ENCODE results near the gene LRGUK.
A peak's percentile ranks its signal among the peaks of the same experiment; 100 is the strongest.

LRGUK gene

DNA sequence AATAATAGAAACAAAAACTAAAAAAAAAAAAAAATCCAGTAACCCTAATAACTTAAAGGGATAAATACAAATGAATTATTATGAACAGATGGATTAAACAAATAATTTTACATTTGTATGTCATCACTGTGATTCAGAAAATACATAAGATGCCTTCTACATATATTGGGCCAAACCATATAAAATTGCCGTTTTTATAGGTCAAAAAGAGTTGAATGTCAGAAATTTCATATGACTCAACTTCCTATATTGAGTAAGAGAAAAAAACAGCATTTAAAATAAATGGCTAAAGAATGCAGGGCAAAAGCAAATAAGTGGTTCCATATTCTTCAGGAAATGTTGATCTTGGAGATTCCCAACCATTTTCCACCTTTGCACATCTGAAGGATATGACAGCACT is 180.2 kb downstream of the LRGUK start:
- DNase-seq (ENCODE audit: low read depth): peak; percentile 37
- no peak overlapping the region for H3K4me3 ChIP-seq (ENCODE audit: low read depth, low read length)
- TF ChIP-seq, protein P1, sequence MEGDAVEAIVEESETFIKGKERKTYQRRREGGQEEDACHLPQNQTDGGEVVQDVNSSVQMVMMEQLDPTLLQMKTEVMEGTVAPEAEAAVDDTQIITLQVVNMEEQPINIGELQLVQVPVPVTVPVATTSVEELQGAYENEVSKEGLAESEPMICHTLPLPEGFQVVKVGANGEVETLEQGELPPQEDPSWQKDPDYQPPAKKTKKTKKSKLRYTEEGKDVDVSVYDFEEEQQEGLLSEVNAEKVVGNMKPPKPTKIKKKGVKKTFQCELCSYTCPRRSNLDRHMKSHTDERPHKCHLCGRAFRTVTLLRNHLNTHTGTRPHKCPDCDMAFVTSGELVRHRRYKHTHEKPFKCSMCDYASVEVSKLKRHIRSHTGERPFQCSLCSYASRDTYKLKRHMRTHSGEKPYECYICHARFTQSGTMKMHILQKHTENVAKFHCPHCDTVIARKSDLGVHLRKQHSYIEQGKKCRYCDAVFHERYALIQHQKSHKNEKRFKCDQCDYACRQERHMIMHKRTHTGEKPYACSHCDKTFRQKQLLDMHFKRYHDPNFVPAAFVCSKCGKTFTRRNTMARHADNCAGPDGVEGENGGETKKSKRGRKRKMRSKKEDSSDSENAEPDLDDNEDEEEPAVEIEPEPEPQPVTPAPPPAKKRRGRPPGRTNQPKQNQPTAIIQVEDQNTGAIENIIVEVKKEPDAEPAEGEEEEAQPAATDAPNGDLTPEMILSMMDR (conservative IDR thresholded peaks at IDR 0.05; ENCODE audit: low read depth, low read length): no peak

DNA sequence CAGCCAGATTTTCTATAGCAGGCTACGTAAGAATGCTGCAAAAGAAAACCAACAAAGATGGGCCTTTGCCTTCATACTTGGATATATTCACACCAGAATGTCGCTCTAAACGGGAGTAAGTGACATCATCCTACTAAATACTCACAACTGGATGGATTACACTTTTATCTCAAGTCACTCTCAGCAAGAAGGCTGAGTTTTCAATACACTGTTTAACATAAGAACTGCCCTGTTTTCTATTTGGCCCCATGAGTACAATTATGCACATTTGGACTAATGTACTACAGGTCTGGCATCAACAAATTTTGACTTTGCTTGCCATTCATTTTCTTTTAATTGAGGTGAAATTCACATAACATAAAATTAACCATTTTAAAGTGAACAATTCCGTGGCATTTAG is 181.4 kb downstream of the LRGUK start:
- no peak overlapping the region for H3K4me3 ChIP-seq (ENCODE audit: low read depth, low read length)
- no peak for DNase-seq (ENCODE audit: low read depth)
- TF ChIP-seq, protein P1 (conservative IDR thresholded peaks at IDR 0.05; ENCODE audit: low read depth, low read length): no peak

DNA sequence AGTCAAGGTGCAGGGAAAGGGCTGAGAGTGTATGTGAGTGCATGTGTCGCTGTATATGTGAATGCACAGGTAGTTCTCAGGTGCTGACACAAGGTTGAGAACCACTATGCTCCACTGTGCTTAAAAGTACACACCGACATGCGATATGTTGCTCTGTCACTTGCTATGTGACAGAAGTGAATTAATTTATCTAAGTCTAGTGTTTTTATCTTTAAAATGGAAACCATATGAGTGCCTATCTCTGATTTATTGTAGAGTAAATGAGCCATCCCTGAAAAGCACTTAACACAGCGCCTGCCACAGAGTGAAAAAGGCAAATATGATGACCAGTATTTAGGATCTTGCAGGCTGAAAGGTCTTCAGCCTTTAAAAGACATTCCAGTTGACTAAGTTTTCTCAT is 184.7 kb downstream of the LRGUK start:
- DNase-seq (ENCODE audit: low read depth): no peak
- H3K4me3 ChIP-seq (ENCODE audit: low read depth, low read length): no peak overlapping the region
- TF ChIP-seq, protein P1 (conservative IDR thresholded peaks at IDR 0.05; ENCODE audit: low read depth, low read length): no peak

DNA sequence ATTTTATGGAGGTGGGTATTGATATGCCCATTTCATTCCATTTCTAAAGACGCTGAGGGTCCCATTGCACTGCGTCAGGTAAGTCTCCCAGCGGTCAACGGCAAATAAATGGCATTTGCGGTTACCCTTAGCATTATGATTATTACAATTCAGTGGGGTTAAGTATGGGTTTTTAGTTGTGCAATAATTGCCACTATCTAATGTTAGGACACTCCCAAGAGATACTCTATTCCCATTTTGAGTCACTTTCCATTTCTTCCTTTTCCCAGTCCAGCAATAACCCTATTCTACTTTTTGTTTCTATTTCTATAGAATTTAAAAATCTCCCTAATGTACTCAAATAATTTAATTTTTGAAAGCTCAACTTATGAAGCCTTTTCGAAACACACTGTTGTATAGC is 185.6 kb downstream of the LRGUK start:
- TF ChIP-seq, protein P1 (conservative IDR thresholded peaks at IDR 0.05; ENCODE audit: low read depth, low read length): no peak
- no peak overlapping the region for H3K4me3 ChIP-seq (ENCODE audit: low read depth, low read length)
- DNase-seq (ENCODE audit: low read depth): no peak

DNA sequence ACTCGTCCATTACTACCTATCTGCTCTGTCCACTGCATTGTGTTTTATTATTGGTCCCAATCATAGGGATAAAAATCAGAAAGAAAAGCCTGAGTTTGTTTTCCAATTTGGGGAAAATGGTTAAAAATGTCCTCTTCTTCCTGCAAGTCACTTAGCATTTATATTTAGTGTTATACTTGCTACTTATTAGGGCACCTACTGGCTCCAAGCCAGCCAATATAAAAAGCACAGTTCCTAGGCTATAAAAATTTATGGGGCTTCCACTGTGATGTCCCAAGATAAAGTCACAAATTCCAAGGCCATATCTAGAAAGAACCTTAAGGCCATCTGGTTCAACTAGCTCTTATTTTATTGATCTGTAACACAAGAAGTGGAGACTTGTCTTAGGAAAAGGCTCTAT is 186.4 kb downstream of the LRGUK start:
- DNase-seq (ENCODE audit: low read depth): no peak
- TF ChIP-seq, protein P1 (conservative IDR thresholded peaks at IDR 0.05; ENCODE audit: low read depth, low read length): no peak
- no peak overlapping the region for H3K4me3 ChIP-seq (ENCODE audit: low read depth, low read length)
